ENCODE measurements around the gene ZNF358. TPM values are rescaled to one million over a fixed set of nuclear protein-coding genes. Genes with fewer than 3 reads are reported as not detected.

ZNF358 gene
- total RNA-seq, 5 donors from 2014 or later (not counting 1 experiment from before 2014, with no cell fraction given), result 4.3 to 10.3 (median 8.5) TPM

- Mint-ChIP-seq H3K4me1 (peaks cover 9 to 17% (median 16%) of the 10 kb centered on the region in 3 donors), H3K9me3 (no peaks in the 10 kb centered on the region), H3K27ac (peak within 1 kb of the TSS; percentile 80 to 85), H3K4me3 (peak within 1 kb of the TSS; percentile 78 to 88 (median 88)), H3K27me3 (peaks cover 0 to 10% of the 10 kb centered on the region in 2 donors), H3K36me3 (peaks cover 5% of the 10 kb centered on the region)
- 3% methylated on average over 65 of the region's 65 CpGs for WGBS (ENCODE audit: insufficient coverage)
- peaks cover 0 to 12% of the 10 kb centered on the region in 2 experiments for H3K27me3 ChIP-seq (replicated peaks in 1 of 2; ENCODE audit: control insufficient read depth in 2 of 2, extremely low read depth in 1 of 2, insufficient read depth in 2 of 2, low read length in 1 of 2)
- H3K4me1 ChIP-seq (ENCODE audit: control insufficient read depth in 1 of 2, extremely low read depth in 1 of 2, insufficient read depth in 2 of 2, low read length in 2 of 2), result peaks cover 8 to 21% of the 10 kb centered on the region in 2 experiments
- ChIA-PET POLR2A (interaction anchor here in 1 of 2 donors (0.5 kb wide), 1 partner anchor 35 kb away, joined by 3 read pairs; no protein-coding TSS in a partner anchor), CTCF (interaction anchor here (0.5 to 1.4 kb wide), 9 partner anchors 12 to 1219 kb away, joined by 3 to 8 read pairs (median 4); partner anchors contain the start of genes PET100 (in 1 of the 2), PNPLA6 (in 1 of the 2), SNAPC2 (in 1 of the 2) and XAB2 (in 1 of the 2))
- peak within 1 kb of the TSS; percentile 65 to 85 for H3K4me3 ChIP-seq (ENCODE audit: control insufficient read depth in 1 of 2, extremely low read depth in 1 of 2, low read length in 1 of 2)
- peak; percentile 89 to 92 (median 90) for ATAC-seq (replicated peaks in 1 of 4)
- H3K36me3 ChIP-seq (ENCODE audit: control insufficient read depth in 2 of 2, extremely low read depth in 1 of 2, insufficient read depth in 1 of 2, low read length in 1 of 2), result peaks cover 7% of the 10 kb centered on the region in 2 donors
- H3K9me3 ChIP-seq, result no peaks in the 10 kb centered on the region
- H3K27ac ChIP-seq (ENCODE audit: low read length), result no peak within 1 kb of the TSS
- DNase-seq, result peak; percentile 97 to 100 (median 99)
Measured at GRCh38 chr19:7522072-7522922, 6.4 kb downstream of the ZNF358 start, which contains the start of gene MCOLN1. Gene MCOLN1, plus strand, starts transcription at chr19:7522624. Its CDS starts 127 bp downstream, at chr19:7522751.

- Mint-ChIP-seq H3K9me3 (no peaks in the 10 kb centered on the region), H3K4me1 (peaks cover 9 to 14% (median 13%) of the 10 kb centered on the region in 3 donors), H3K4me3 (peak overlapping the region; percentile 64 to 88 (median 73)), H3K36me3 (peaks cover 5% of the 10 kb centered on the region), H3K27ac (no peak overlapping the region), H3K27me3 (peaks cover 0 to 3% of the 10 kb centered on the region in 2 donors)
- POLR2A ChIA-PET, result interaction anchor here (0.5 to 0.7 kb wide), 4 partner anchors 9 to 1456 kb away, joined by 3 to 4 read pairs (median 4); partner anchors contain the start of genes PET100 (in 1 of the 2) and XAB2 (in 1 of the 2)
- Histone ChIP-seq H3K4me1 (ENCODE audit: control insufficient read depth in 1 of 2, extremely low read depth in 1 of 2, insufficient read depth in 2 of 2, low read length in 2 of 2) (peaks cover 8 to 21% of the 10 kb centered on the region in 2 experiments), H3K9me3 (no peaks in the 10 kb centered on the region), H3K27ac (ENCODE audit: low read length) (no peak overlapping the region), H3K27me3 (replicated peaks in 1 of 2; ENCODE audit: control insufficient read depth in 2 of 2, extremely low read depth in 1 of 2, insufficient read depth in 2 of 2, low read length in 1 of 2) (peaks cover 0 to 4% of the 10 kb centered on the region in 2 experiments), H3K4me3 (ENCODE audit: control insufficient read depth in 1 of 2, extremely low read depth in 1 of 2, low read length in 1 of 2) (peak overlapping the region; percentile 65 to 85), H3K36me3 (ENCODE audit: control insufficient read depth in 2 of 2, extremely low read depth in 1 of 2, insufficient read depth in 1 of 2, low read length in 1 of 2) (peaks cover 7% of the 10 kb centered on the region in 2 donors)
- CTCF ChIA-PET, result interaction anchor here (0.5 to 1.4 kb wide), 7 partner anchors 11 to 1554 kb away, joined by 3 to 5 read pairs (median 4); partner anchors contain the start of genes PET100 (in 1 of the 2), PNPLA6 (in 1 of the 2) and XAB2 (in 1 of the 2)
- WGBS (ENCODE audit: insufficient coverage), result 10% methylated on average over 19 of the region's 23 CpGs
- no peak for DNase-seq
- no peak for ATAC-seq (replicated peaks in 1 of 4)
Measured at GRCh38 chr19:7522923-7523667, 7.2 kb downstream of the ZNF358 start.

GRCh38 chr19:7524523-7524922 lies 8.6 kb downstream of the ZNF358 start:
- Histone ChIP-seq H3K27me3 (replicated peaks in 1 of 2; ENCODE audit: control insufficient read depth in 2 of 2, extremely low read depth in 1 of 2, insufficient read depth in 2 of 2, low read length in 1 of 2) (peaks cover 0 to 3% of the 10 kb centered on the region in 2 experiments), H3K9me3 (no peaks in the 10 kb centered on the region), H3K4me3 (ENCODE audit: control insufficient read depth in 1 of 2, extremely low read depth in 1 of 2, low read length in 1 of 2) (no peak overlapping the region), H3K4me1 (ENCODE audit: control insufficient read depth in 1 of 2, extremely low read depth in 1 of 2, insufficient read depth in 2 of 2, low read length in 2 of 2) (peaks cover 8 to 21% of the 10 kb centered on the region in 2 experiments), H3K27ac (ENCODE audit: low read length) (no peak overlapping the region), H3K36me3 (ENCODE audit: control insufficient read depth in 2 of 2, extremely low read depth in 1 of 2, insufficient read depth in 1 of 2, low read length in 1 of 2) (peaks cover 7 to 11% of the 10 kb centered on the region in 2 donors)
- 89% methylated on average over 1 of the region's 5 CpGs for WGBS (ENCODE audit: insufficient coverage)
- H3K4me1 Mint-ChIP-seq, result peaks cover 9 to 14% (median 13%) of the 10 kb centered on the region in 3 donors
- no peak overlapping the region for H3K27ac Mint-ChIP-seq
- ChIA-PET POLR2A (no interaction called here), CTCF (interaction anchor here in 1 of 2 donors (0.6 kb wide), 1 partner anchor 127 kb away, joined by 6 read pairs; no protein-coding TSS in a partner anchor)
- ATAC-seq (replicated peaks in 1 of 4), result no peak
- DNase-seq, result no peak
- no peaks in the 10 kb centered on the region for H3K27me3 Mint-ChIP-seq
- H3K9me3 Mint-ChIP-seq, result no peaks in the 10 kb centered on the region
- H3K4me3 Mint-ChIP-seq, result no peak overlapping the region
- peaks cover 9% of the 10 kb centered on the region for H3K36me3 Mint-ChIP-seq

- Histone ChIP-seq H3K4me1 (ENCODE audit: control insufficient read depth in 1 of 2, extremely low read depth in 1 of 2, insufficient read depth in 2 of 2, low read length in 2 of 2) (peaks cover 8 to 21% of the 10 kb centered on the region in 2 experiments), H3K36me3 (ENCODE audit: control insufficient read depth in 2 of 2, extremely low read depth in 1 of 2, insufficient read depth in 1 of 2, low read length in 1 of 2) (peaks cover 7 to 11% of the 10 kb centered on the region in 2 donors), H3K4me3 (ENCODE audit: control insufficient read depth in 1 of 2, extremely low read depth in 1 of 2, low read length in 1 of 2) (no peak overlapping the region), H3K9me3 (no peaks in the 10 kb centered on the region), H3K27me3 (replicated peaks in 1 of 2; ENCODE audit: control insufficient read depth in 2 of 2, extremely low read depth in 1 of 2, insufficient read depth in 2 of 2, low read length in 1 of 2) (peaks cover 0 to 3% of the 10 kb centered on the region in 2 experiments), H3K27ac (ENCODE audit: low read length) (no peak overlapping the region)
- Mint-ChIP-seq H3K36me3 (peaks cover 9% of the 10 kb centered on the region), H3K4me1 (peaks cover 9 to 14% (median 13%) of the 10 kb centered on the region in 3 donors), H3K27ac (no peak overlapping the region), H3K9me3 (no peaks in the 10 kb centered on the region), H3K27me3 (no peaks in the 10 kb centered on the region), H3K4me3 (no peak overlapping the region)
- ATAC-seq (replicated peaks in 1 of 4) (no peak), DNase-seq (no peak)
- WGBS (ENCODE audit: insufficient coverage), result 96% methylated on average over 17 of the region's 20 CpGs
- POLR2A ChIA-PET, result no interaction called here
- CTCF ChIA-PET, result interaction anchor here in 1 of 2 donors (0.6 kb wide), 1 partner anchor 128 kb away, joined by 6 read pairs; no protein-coding TSS in a partner anchor
Measured at GRCh38 chr19:7524992-7525739, 9.3 kb downstream of the ZNF358 start.

GRCh38 chr19:7526059-7526929 lies 10.4 kb downstream of the ZNF358 start:
- Histone ChIP-seq H3K9me3 (no peaks in the 10 kb centered on the region), H3K36me3 (ENCODE audit: control insufficient read depth in 2 of 2, extremely low read depth in 1 of 2, insufficient read depth in 1 of 2, low read length in 1 of 2) (peaks cover 7 to 11% of the 10 kb centered on the region in 2 donors), H3K4me1 (ENCODE audit: control insufficient read depth in 1 of 2, extremely low read depth in 1 of 2, insufficient read depth in 2 of 2, low read length in 2 of 2) (peaks cover 8 to 21% of the 10 kb centered on the region in 2 experiments), H3K4me3 (ENCODE audit: control insufficient read depth in 1 of 2, extremely low read depth in 1 of 2, low read length in 1 of 2) (no peak overlapping the region), H3K27ac (ENCODE audit: low read length) (no peak overlapping the region), H3K27me3 (replicated peaks in 1 of 2; ENCODE audit: control insufficient read depth in 2 of 2, extremely low read depth in 1 of 2, insufficient read depth in 2 of 2, low read length in 1 of 2) (peaks cover 0 to 3% of the 10 kb centered on the region in 2 experiments)
- peaks cover 9 to 14% (median 13%) of the 10 kb centered on the region in 3 donors for H3K4me1 Mint-ChIP-seq
- ATAC-seq (replicated peaks in 1 of 4) (no peak), DNase-seq (no peak)
- POLR2A ChIA-PET, result interaction anchor here in 1 of 2 donors (0.6 kb wide), 1 partner anchor 1883 kb away, joined by 8 read pairs; no protein-coding TSS in a partner anchor
- H3K27me3 Mint-ChIP-seq, result no peaks in the 10 kb centered on the region
- CTCF ChIA-PET, result no interaction called here
- no peak overlapping the region for H3K27ac Mint-ChIP-seq
- 93% methylated on average over 15 of the region's 31 CpGs for WGBS (ENCODE audit: insufficient coverage)
- H3K9me3 Mint-ChIP-seq, result no peaks in the 10 kb centered on the region
- no peak overlapping the region for H3K4me3 Mint-ChIP-seq
- peaks cover 12% of the 10 kb centered on the region for H3K36me3 Mint-ChIP-seq

Measured in T-cell (primary cell).